CD1c-positive myeloid dendritic cell (primary cell): ENCODE data around the gene ARHGDIG.
A peak's percentile ranks its signal among the peaks of the same experiment; 100 is the strongest.
"Not testable (repeated sequence)": the region's sequence is repeated elsewhere in the genome, so short reads cannot be mapped to it uniquely, and the experiment has no call there.

ENCODE experiments used
- DNase-seq: peaks from one replicate; pipeline ENCODE4 v3.0.0-alpha.2; 2016; ENCODE audit errors: extremely low spot score

Gene ARHGDIG

GRCh38 chr16:263944-264343 lies 16.4 kb upstream of the ARHGDIG start:
- DNase-seq: no peak

GRCh38 chr16:264440-264951 lies 15.9 kb upstream of the ARHGDIG start:
- DNase-seq: no peak

GRCh38 chr16:265002-265529 lies 15.3 kb upstream of the ARHGDIG start:
- DNase-seq: no peak

- DNase-seq: no peak
These were observed 14.7 kb upstream of the ARHGDIG start for GRCh38 chr16:265711-266110.

GRCh38 chr16:266258-267164 lies 13.9 kb upstream of the ARHGDIG start:
- DNase-seq: no peak

DNA sequence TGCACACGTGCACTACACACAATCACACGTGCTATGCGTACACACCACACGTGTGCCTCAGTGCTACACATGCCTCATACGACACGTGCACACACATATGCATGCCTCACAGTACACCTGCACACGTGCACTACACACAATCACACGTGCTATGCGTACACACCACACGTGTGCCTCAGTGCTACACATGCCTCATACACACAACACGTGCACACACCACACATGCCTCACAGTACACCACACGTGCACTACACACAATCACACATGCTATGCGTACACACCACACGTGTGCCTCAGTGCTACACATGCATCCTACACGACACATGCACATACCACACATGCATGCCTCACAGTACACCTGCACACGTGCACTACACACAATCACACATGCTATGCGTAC lies 12.8 kb upstream of the ARHGDIG start:
- not testable (repeated sequence) for DNase-seq

GRCh38 chr16:268141-269053 lies 12.0 kb upstream of the ARHGDIG start:
- DNase-seq: no peak

DNA sequence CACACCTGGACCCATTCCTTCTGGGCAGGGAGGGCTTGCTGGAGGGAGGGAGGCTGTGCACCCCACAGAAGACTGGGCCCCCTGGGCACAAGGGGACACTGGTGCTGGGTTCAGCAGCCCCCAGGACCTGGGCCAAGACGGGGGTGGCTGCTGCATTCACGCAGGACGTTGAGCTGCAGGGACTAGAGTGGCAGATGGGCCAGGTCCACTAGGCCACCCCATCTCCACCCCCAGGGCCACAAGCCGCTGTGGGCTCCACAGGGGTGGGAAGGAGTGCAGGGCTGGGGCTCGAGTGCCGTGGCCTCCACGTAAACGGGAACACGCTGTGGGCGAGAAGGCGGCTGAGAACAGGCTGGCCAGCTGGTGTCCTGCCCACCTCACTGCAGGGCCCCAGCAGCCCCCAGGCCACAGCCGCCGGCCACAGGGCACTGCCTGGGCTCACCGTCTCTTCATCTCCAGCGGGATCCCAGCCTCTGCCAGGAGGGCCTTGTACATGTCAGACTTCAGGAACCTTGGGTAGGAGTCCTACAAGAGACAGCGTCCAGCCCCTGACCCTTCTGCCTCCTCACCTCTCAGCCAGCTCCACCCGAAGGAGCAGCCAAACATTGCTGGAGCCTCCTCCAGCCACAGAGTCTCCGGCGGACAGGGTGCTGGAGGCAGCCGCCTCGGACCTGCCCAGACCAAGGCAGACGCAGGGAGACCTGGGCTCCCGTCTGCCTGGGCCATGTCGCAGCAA lies 11.2 kb upstream of the ARHGDIG start:
- no peak for DNase-seq

- no peak for DNase-seq
These were observed 9.8 kb upstream of the ARHGDIG start for GRCh38 chr16:270381-271255.

- no peak for DNase-seq
These were observed 7.5 kb upstream of the ARHGDIG start for GRCh38 chr16:272633-273546.

GRCh38 chr16:273547-274421 lies 6.6 kb upstream of the ARHGDIG start:
- no peak for DNase-seq

GRCh38 chr16:275041-275641 lies 5.2 kb upstream of the ARHGDIG start:
- DNase-seq: no peak

GRCh38 chr16:275786-276232 lies 4.6 kb upstream of the ARHGDIG start, which contains the start of gene RGS11:
Gene RGS11 (minus strand): TSS chr16:275944. CDS start chr16:275911, 33 bp downstream.
- DNase-seq: no peak

GRCh38 chr16:276426-277077 lies 3.8 kb upstream of the ARHGDIG start:
- DNase-seq: no peak

DNA sequence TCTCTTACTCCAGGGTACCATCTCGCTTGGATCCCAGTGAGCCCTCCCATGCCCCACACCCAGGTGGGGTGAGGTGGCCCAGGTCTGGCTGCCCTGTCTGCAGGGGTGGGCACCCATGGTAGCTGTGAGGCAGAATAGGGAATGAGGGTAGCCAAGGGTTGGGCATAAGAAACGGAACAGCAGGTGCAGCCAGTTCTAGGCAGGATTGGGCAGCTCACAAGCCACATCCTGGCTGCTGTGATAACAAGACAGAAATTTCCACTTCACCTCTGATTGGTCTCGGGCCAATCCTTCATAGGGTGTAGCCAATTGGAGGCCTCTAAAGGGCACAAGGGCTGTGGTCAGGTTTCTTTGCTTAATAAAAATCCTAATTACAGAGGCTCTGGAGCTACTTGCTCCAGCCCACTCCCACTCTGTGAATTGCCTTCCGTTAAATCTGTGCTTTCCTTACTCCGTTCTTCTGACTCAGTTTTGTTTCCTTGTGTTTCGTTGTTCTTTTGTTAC lies 1.5 kb upstream of the ARHGDIG start:
- DNase-seq: peak; percentile 13

DNA sequence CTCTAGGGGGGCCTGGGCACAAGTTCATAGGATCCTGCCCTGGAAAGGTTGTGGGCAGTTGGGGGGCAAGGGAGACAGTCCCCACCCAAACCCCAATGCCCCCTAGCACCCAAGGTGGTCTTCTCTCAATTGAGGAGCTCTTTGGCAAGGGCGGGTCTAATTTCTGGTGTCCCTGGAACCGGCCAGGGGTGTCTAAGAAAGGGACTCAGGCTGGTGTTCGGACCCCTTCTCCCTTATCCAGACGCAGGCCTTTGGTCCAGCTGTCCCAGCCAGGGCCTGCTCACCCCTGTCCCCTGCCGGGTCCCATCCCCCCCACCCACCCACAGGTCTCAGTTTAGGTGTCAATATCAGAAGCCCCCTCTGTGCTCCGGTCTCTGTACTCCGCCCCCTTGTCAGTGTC lies 860 bp upstream of the ARHGDIG start:
- DNase-seq: no peak

DNA sequence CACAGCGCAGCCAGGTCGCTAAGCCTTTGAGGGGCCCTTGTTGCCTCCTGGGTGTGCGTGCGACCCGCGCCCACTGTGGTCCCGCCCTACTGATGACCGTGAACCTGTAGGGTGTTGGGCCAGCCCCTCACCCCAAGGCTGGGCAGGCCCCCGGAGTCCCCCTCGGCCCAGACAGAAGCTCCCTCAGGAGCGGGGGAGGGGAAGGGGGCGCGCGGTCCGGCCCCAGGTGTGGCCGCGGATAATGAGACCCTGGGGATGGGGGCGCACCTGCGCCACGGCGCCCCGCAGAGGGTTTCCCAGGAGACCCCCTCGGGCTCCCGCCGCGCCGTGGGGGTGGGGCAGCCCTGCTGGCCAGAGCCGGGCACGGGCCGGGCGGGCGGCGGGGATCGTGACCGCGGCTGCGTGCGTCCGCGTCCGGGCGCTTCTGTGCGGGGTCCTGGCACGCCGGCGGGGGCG lies 358 bp upstream of the ARHGDIG start:
- no peak for DNase-seq
